A673 (cell line): ENCODE measurements around the gene PLEKHG3.

Experiments
- EZH2 ChIP-seq: fragments of 200-600 bp; sonication (generic); IDR thresholded peaks from 2 replicates; pipeline ENCODE4 v1.6.1; 2017; ENCODE audit warnings: borderline replicate concordance, low read depth, mild to moderate bottlenecking, mixed read lengths, antibody characterized with exemption, low read length; ENCODE audit not compliant: poor library complexity, severe bottlenecking
- TF ChIP-seq, protein P1 (sequence below): fragments of 300-800, 200-600 bp; sonication (generic); conservative IDR thresholded peaks from 2 replicates; pipeline ENCODE4 v1.5.1; 2017; ENCODE audit warnings: low read depth, mild to moderate bottlenecking, antibody characterized with exemption, low read length, moderate library complexity, mixed read lengths

DNA sequence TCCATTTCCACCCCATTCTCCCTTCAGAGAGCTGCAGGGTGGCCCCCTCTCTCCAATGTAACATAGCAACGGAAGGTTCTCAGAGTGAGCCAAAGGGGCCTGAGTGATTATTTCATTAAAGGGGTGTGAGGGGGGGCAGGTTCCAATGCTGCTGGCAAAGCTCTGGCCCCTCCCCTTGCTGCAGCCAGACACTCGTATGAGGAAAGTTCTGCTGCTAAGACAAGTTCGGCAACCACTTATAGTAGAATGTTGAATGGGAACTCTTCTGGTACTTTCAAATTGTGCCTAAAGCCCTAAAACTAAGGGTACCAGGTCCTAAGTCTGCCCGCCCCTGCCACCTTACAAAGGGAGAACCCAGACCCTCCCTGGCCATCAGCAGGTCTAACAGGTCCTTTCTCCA, 49.8 kb downstream of the PLEKHG3 start:
- TF ChIP-seq EZH2, result no peak
- TF ChIP-seq, protein P1, sequence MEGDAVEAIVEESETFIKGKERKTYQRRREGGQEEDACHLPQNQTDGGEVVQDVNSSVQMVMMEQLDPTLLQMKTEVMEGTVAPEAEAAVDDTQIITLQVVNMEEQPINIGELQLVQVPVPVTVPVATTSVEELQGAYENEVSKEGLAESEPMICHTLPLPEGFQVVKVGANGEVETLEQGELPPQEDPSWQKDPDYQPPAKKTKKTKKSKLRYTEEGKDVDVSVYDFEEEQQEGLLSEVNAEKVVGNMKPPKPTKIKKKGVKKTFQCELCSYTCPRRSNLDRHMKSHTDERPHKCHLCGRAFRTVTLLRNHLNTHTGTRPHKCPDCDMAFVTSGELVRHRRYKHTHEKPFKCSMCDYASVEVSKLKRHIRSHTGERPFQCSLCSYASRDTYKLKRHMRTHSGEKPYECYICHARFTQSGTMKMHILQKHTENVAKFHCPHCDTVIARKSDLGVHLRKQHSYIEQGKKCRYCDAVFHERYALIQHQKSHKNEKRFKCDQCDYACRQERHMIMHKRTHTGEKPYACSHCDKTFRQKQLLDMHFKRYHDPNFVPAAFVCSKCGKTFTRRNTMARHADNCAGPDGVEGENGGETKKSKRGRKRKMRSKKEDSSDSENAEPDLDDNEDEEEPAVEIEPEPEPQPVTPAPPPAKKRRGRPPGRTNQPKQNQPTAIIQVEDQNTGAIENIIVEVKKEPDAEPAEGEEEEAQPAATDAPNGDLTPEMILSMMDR, result no peak
